Prostate gland (tissue), 2 donors: Measurements from ENCODE around the gene FAR2. TPM values are rescaled to one million over a fixed set of nuclear protein-coding genes. Genes with fewer than 3 reads are reported as not detected.

ENCODE experiments used
- DNase-seq: peaks from one replicate; pipeline ENCODE4 v3.0.0-alpha.2; 2019; ENCODE audit warnings: low spot score
- H3K27ac ChIP-seq, 2 donors: fragments of 200-600 bp; sonication (generic); 2 replicates each; pipeline ENCODE4 v1.5.1; 2017 to 2019
- H3K27me3 ChIP-seq: fragments of 200-600 bp; sonication (generic); replicated peaks from 2 replicates; pipeline ENCODE4 v1.5.1; 2019; ENCODE audit not compliant: insufficient read depth
- H3K36me3 ChIP-seq, 2 donors: fragments of 200-600 bp; sonication (generic); 1 replicate in 1 of 2; 2 replicates in 1 of 2; pipeline versions ENCODE4 v1.5.1 to v1.8.1; 2017 to 2019
- H3K4me1 ChIP-seq: fragments of 200-600 bp; sonication (generic); replicated peaks from 2 replicates; pipeline ENCODE4 v1.5.1; 2019
- H3K4me3 ChIP-seq, 2 donors: fragments of 200-600 bp; sonication (generic); 2 replicates each; pipeline ENCODE4 v1.5.1; 2017 to 2019
- H3K9me3 ChIP-seq: fragments of 200-600 bp; sonication (generic); 2 replicates; pipeline ENCODE4 v1.5.1; 2017
- CTCF ChIP-seq, 4 experiments: fragments of 200-600 bp in 2 of 4; fragments of 450-650 bp in 2 of 4; sonication (generic) in 2 of 4; IDR thresholded peaks; 1 replicate in 3 of 4; 2 replicates in 1 of 4; pipeline ENCODE4 v1.5.1; 2016 to 2019; ENCODE audit warnings: antibody characterized with exemption in 4 of 4, mild to moderate bottlenecking in 2 of 4, moderate library complexity in 2 of 4
- POLR2A ChIP-seq: fragments of 450-650 bp; IDR thresholded peaks from one replicate; pipeline ENCODE4 v1.6.1; 2016; ENCODE audit warnings: antibody characterized with exemption, mild to moderate bottlenecking
- POLR2AphosphoS5 ChIP-seq: sonication (generic); formaldehyde crosslinking; IDR thresholded peaks from one replicate; pipeline ENCODE4 v1.6.1; 2017; ENCODE audit warnings: antibody characterized with exemption
- WGBS: methylation state at CpG from one replicate; pipeline ENCODE4 v1.1.5; 2018; 5-methylcytosine and 5-hydroxymethylcytosine counted together
- intact Hi-C: fragments of 100-400 bp; cut with DNase I; formaldehyde crosslinking; loops from one replicate; pipeline ENCODE4 v1.14.2; 2022
- total RNA-seq, 2 donors: library from RNA; depleted of rRNA; stranded (reverse); fragments of >200 nt; gene quantifications; one replicate each; pipeline ENCODE4 v1.1.0, GENCODE V29; 2016

FAR2 gene
- total RNA-seq, 2 donors from 2014 or later, result 3.1 to 7.2 TPM

DNA sequence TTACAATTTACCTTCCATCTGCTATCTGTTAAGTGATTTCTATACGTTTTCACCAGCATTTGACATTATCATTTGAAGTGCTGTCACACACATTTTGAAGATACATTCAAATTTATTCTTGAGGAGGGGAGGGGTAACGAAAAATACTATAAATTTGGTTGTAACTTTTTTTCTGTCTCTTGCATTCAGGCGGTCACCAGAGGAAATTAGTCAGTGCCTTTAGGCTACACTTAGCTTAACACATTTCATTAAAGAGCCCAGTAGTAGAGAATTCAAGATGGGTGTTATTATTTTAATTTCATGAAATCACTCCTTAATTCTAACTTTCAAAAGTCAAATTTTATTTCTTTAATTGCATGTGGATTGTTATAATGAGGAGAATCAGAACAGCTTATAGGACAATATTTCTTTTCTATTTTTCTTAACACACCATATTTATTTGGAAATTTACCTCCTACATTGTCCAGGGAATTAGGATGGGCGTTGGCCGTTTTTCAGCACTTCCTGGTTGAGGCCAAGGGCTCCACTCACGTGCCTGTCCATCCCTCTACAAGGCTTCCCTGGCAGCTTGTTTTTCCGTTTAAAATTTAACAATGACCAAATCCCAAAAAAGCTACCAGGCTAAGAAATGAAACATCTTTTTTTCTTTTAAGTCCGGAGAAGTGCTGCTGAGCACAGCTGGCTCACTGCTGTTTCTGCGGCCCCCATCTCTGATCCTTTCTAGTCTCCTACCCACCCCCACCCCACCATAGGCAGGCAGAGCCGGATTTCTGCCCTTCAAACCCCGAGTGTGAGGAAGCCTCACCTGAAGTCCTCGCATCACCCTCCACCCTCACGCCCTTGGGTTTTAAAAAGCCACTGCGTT is 1.1 kb upstream of the FAR2 start:
- WGBS, result 17% methylated on average over 14 of the region's 14 CpGs
- Histone ChIP-seq H3K36me3 (no peaks in the 10 kb centered on the region), H3K27me3 (no peaks in the 10 kb centered on the region), H3K4me1 (no peaks in the 10 kb centered on the region), H3K4me3 (peak overlapping the region; percentile 45 to 49), H3K27ac (peak overlapping the region in 1 of 2 donors; percentile 56), H3K9me3 (no peaks in the 10 kb centered on the region)
- intact Hi-C loops, result no loop called here
- TF ChIP-seq CTCF (IDR thresholded peaks at IDR 0.05), result no peak
- TF ChIP-seq POLR2A, result no peak
- TF ChIP-seq POLR2AphosphoS5, result no peak
- no peak for DNase-seq

GRCh38 chr12:29148596-29148910 is 525 bp upstream of the FAR2 start:
- Histone ChIP-seq H3K4me1 (no peaks in the 10 kb centered on the region), H3K9me3 (no peaks in the 10 kb centered on the region), H3K4me3 (peak overlapping the region; percentile 45 to 49), H3K27ac (peak overlapping the region; percentile 30 to 56), H3K36me3 (no peaks in the 10 kb centered on the region), H3K27me3 (no peaks in the 10 kb centered on the region)
- intact Hi-C loops, result no loop called here
- no peak for TF ChIP-seq POLR2A
- no peak for TF ChIP-seq POLR2AphosphoS5
- no peak for TF ChIP-seq CTCF (IDR thresholded peaks at IDR 0.05)
- DNase-seq, result no peak
- 3% methylated on average over 10 of the region's 10 CpGs for WGBS

GRCh38 chr12:29149691-29150281 is 708 bp downstream of the FAR2 start:
- no peak for DNase-seq
- WGBS, result 18% methylated on average over 33 of the region's 34 CpGs
- intact Hi-C loops, result no loop called here
- Histone ChIP-seq H3K27me3 (no peaks in the 10 kb centered on the region), H3K9me3 (no peaks in the 10 kb centered on the region), H3K4me3 (peak overlapping the region; percentile 45 to 49), H3K36me3 (no peaks in the 10 kb centered on the region), H3K27ac (peak overlapping the region; percentile 30 to 56), H3K4me1 (no peaks in the 10 kb centered on the region)
- TF ChIP-seq POLR2AphosphoS5 (no peak), CTCF (IDR thresholded peaks at IDR 0.05) (no peak), POLR2A (no peak)

DNA sequence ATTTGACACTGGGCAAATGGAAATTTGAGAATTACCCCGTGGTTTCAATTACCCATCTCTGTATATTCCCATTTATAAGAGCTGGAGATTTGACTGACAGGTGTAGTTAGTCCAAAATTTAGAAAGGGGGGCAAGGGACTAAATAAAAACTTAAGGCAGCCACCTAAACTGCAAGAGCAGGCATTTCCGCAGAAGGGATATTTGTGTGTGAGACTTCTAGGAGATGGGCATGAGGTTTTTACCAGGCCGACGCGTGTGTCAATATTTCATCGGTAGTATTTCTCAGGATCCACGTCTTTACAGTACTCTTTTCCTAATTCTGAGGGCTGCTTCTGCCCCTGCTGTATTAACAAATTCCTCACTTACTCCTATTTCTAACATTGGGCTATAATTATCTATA is 1.4 kb downstream of the FAR2 start:
- H3K4me3 ChIP-seq, result no peak overlapping the region

More for the DNA sequence above, 1.4 kb downstream of the FAR2 start:
- intact Hi-C loops, result no loop called here
- no peak for TF ChIP-seq CTCF (IDR thresholded peaks at IDR 0.05)
- TF ChIP-seq POLR2A, result no peak
- no peaks in the 10 kb centered on the region for H3K4me1 ChIP-seq
- no peak overlapping the region for H3K27ac ChIP-seq
- H3K9me3 ChIP-seq, result no peaks in the 10 kb centered on the region
- no peaks in the 10 kb centered on the region for H3K27me3 ChIP-seq
- 85% methylated on average over 7 of the region's 7 CpGs for WGBS
- no peaks in the 10 kb centered on the region for H3K36me3 ChIP-seq
- no peak for DNase-seq
